Jurkat, Clone E6-1 (cell line): ENCODE data around the gene SSR4. TPM values are rescaled to one million over a fixed set of nuclear protein-coding genes. Genes with fewer than 3 reads are reported as not detected.
"Not testable (repeated sequence)": the region's sequence is repeated elsewhere in the genome, so short reads cannot be mapped to it uniquely, and the experiment has no call there.

Experiments used
- DNase-seq: peaks from one replicate; pipeline ENCODE4 v3.0.0-alpha.2; 2011; ENCODE audit warnings: low read depth, low spot score
- H3K4me3 ChIP-seq: 2 replicates; pipeline ENCODE4 v1.5.1; 2011; ENCODE audit warnings: mild to moderate bottlenecking, low read length, control low read depth, moderate library complexity
- polyA plus RNA-seq: library from polyadenylated mRNA; unstranded; fragments of >200 nt; gene quantifications from one replicate; pipeline ENCODE4 v1.2.1, GENCODE V29; 2012; ENCODE audit warnings: missing spikeins; ENCODE audit not compliant: insufficient read length, insufficient read depth

Gene SSR4
- 286 TPM for polyA plus RNA-seq

- peak; percentile 90 for DNase-seq
- peak within 1 kb of the TSS; percentile 73 for H3K4me3 ChIP-seq
These were observed at the start of gene SSR4, which contains the start of gene IDH3G for GRCh38 chrX:153794018-153794896. Gene SSR4, plus strand, starts transcription at chrX:153794668. Its CDS starts 20 bp downstream, at chrX:153794688. Gene IDH3G, minus strand, starts transcription at chrX:153794375. Its CDS starts 49 bp downstream, at chrX:153794326.

- DNase-seq, H3K4me3 ChIP-seq: not testable (repeated sequence)
These were observed 49.4 kb upstream of the SSR4 start for GRCh38 chrX:153745067-153745433.

GRCh38 chrX:153746359-153746758 is 48.1 kb upstream of the SSR4 start:
- no peak overlapping the region for H3K4me3 ChIP-seq
- no peak for DNase-seq

- not testable (repeated sequence) for H3K4me3 ChIP-seq, DNase-seq
These were observed 47.5 kb upstream of the SSR4 start for GRCh38 chrX:153746991-153747390.

GRCh38 chrX:153749017-153749416 is 45.5 kb upstream of the SSR4 start:
- H3K4me3 ChIP-seq = not testable (repeated sequence)

GRCh38 chrX:153750127-153750774 is 44.2 kb upstream of the SSR4 start:
- no peak overlapping the region for H3K4me3 ChIP-seq
- no peak for DNase-seq

More at GRCh38 chrX:153749017-153749416, 45.5 kb upstream of the SSR4 start:
- DNase-seq = not testable (repeated sequence)

- no peak for DNase-seq
- H3K4me3 ChIP-seq = no peak overlapping the region
These were observed 39.3 kb upstream of the SSR4 start for GRCh38 chrX:153755136-153755535.

- DNase-seq = no peak
- H3K4me3 ChIP-seq = no peak overlapping the region
These were observed 32.6 kb upstream of the SSR4 start for GRCh38 chrX:153761863-153762262.

- no peak overlapping the region for H3K4me3 ChIP-seq
- no peak for DNase-seq
These were observed 31.8 kb upstream of the SSR4 start for GRCh38 chrX:153762626-153763173.

- H3K4me3 ChIP-seq = no peak overlapping the region
- DNase-seq = no peak
These were observed 31.1 kb upstream of the SSR4 start for GRCh38 chrX:153763298-153763932.

- peak; percentile 26 for DNase-seq
- no peak within 1 kb of the TSS for H3K4me3 ChIP-seq
These were observed 30.3 kb upstream of the SSR4 start, which contains the start of gene PLXNB3 for GRCh38 chrX:153763989-153764755. Gene PLXNB3, plus strand, starts transcription at chrX:153764249. Its CDS starts 1,287 bp downstream, at chrX:153765536.

- no peak overlapping the region for H3K4me3 ChIP-seq
- DNase-seq = no peak
These were observed 29.7 kb upstream of the SSR4 start for GRCh38 chrX:153764786-153765137.

GRCh38 chrX:153765138-153766079 is 29.1 kb upstream of the SSR4 start:
- no peak for DNase-seq
- no peak overlapping the region; the same call in 1 of the 2 replicates for H3K4me3 ChIP-seq

- H3K4me3 ChIP-seq = peak overlapping the region; percentile 27
- DNase-seq = peak; percentile 45
These were observed 28.2 kb upstream of the SSR4 start for GRCh38 chrX:153766098-153766817.

- no peak for DNase-seq
- no peak overlapping the region for H3K4me3 ChIP-seq
These were observed 27.4 kb upstream of the SSR4 start for GRCh38 chrX:153766871-153767673.

- no peak overlapping the region for H3K4me3 ChIP-seq
- DNase-seq = no peak
These were observed 26.8 kb upstream of the SSR4 start for GRCh38 chrX:153767674-153768055.
